ENCODE results near the gene IL2RG.

The IL2RG gene

GRCh38 chrX:71067712-71068043 lies 43.7 kb downstream of the IL2RG start:
- no peak for DNase-seq

- DNase-seq, result no peak
These were observed 44.3 kb downstream of the IL2RG start for GRCh38 chrX:71067089-71067488.

- no peak for DNase-seq
These were observed 51.2 kb downstream of the IL2RG start for GRCh38 chrX:71060127-71060526.

GRCh38 chrX:71057848-71058530 lies 53.4 kb downstream of the IL2RG start:
- DNase-seq, result no peak

Measured in CD4-positive, alpha-beta T cell treated with Interleukin-4 for 4 hours (primary cell).